ENCODE measurements around the gene TXLNG. TPM values are rescaled to one million over a fixed set of nuclear protein-coding genes. Genes with fewer than 3 reads are reported as not detected.
A peak's percentile ranks its signal among the peaks of the same experiment; 100 is the strongest.

TXLNG gene
- polyA plus RNA-seq, 1 experiment = 4.5 TPM

- DNase-seq (ENCODE audit: low read depth) = no peak
- ChIA-PET POLR2A (no interaction called here), CTCF (no interaction called here)
- Histone ChIP-seq H3K27me3 (ENCODE audit: control insufficient read depth, insufficient read depth, low read length) (no peaks in the 10 kb centered on the region), H3K4me3 (ENCODE audit: low read depth, low read length) (no peak overlapping the region), H3K36me3 (ENCODE audit: control insufficient read depth, insufficient read depth, low read length) (no peaks in the 10 kb centered on the region; the same call in 1 of the 2 replicates)
- TF ChIP-seq, protein P1, sequence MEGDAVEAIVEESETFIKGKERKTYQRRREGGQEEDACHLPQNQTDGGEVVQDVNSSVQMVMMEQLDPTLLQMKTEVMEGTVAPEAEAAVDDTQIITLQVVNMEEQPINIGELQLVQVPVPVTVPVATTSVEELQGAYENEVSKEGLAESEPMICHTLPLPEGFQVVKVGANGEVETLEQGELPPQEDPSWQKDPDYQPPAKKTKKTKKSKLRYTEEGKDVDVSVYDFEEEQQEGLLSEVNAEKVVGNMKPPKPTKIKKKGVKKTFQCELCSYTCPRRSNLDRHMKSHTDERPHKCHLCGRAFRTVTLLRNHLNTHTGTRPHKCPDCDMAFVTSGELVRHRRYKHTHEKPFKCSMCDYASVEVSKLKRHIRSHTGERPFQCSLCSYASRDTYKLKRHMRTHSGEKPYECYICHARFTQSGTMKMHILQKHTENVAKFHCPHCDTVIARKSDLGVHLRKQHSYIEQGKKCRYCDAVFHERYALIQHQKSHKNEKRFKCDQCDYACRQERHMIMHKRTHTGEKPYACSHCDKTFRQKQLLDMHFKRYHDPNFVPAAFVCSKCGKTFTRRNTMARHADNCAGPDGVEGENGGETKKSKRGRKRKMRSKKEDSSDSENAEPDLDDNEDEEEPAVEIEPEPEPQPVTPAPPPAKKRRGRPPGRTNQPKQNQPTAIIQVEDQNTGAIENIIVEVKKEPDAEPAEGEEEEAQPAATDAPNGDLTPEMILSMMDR (IDR thresholded peaks at IDR 0.05; ENCODE audit: insufficient read depth, low read depth, low read length) = no peak
Observed at GRCh38 chrX:16862829-16863228, 76.6 kb downstream of the TXLNG start.

GRCh38 chrX:16867947-16868346, 81.7 kb downstream of the TXLNG start:
- CTCF ChIA-PET = interaction anchor here (2.2 kb wide), 1 partner anchor 12 kb away, joined by 4 read pairs; no protein-coding TSS in a partner anchor
- TF ChIP-seq, protein P1 (IDR thresholded peaks at IDR 0.05; ENCODE audit: insufficient read depth, low read depth, low read length) = no peak
- Histone ChIP-seq H3K27me3 (ENCODE audit: control insufficient read depth, insufficient read depth, low read length) (no peaks in the 10 kb centered on the region), H3K36me3 (ENCODE audit: control insufficient read depth, insufficient read depth, low read length) (no peaks in the 10 kb centered on the region), H3K4me3 (ENCODE audit: low read depth, low read length) (no peak overlapping the region)
- POLR2A ChIA-PET = no interaction called here
- DNase-seq (ENCODE audit: low read depth) = no peak

DNA sequence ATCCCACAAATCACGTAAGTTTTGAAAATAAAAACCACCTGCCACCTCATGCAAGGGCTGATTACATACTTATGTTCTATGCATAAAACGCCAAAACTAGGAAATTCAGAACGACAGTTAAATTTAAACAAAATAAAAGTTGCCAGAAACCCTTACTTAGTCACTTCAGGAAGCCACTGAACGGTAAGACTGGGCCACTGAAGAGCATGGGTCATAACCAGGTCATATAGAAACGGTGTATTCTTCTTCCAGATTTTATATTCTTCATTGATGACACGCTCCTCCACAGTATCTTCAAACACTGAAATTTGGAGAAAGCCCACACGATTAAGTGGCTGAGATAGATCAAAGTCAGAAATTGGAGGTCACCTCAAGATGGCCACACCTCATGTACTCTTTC, 82.7 kb downstream of the TXLNG start:
- POLR2A ChIA-PET = no interaction called here

DNA sequence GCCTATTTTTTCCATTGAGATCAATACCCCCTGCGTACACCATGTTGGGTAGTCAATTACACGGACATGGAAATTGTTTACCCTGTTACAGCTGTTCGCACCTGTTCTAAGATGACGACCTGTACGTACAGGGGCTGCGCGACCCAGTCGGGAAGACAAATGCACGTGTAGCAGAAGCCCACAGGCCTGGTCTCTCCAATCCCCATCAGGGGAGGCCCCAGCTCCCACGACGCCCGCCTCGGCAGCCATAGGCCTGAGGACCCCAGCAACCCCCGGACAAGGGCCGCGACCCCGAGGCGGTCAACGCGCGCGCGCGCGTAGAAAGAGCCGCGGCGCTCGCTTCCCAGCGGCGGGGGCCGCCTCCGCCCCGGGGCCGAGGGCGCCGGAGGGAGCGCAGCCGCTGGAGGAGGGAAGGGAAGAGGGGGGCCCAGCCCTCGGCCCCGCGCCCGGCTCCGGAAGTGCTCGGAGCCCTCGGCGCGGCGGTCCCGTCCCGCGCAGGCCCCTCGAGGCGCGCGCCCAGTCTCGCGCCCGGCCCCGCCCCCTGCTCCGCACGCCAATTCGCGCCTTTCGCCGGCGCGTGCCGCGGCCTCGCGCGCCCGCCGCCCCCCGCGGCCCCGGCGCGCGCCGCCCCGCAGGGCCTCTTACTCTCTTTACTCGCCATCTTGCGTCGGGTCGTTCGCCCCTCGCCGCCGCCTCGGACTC, 83.3 kb downstream of the TXLNG start:
- H3K27me3 ChIP-seq (ENCODE audit: control insufficient read depth, insufficient read depth, low read length) = no peaks in the 10 kb centered on the region
- ChIA-PET CTCF (no interaction called here), POLR2A (no interaction called here)
- H3K36me3 ChIP-seq (ENCODE audit: control insufficient read depth, insufficient read depth, low read length) = no peaks in the 10 kb centered on the region
- TF ChIP-seq, protein P1 (IDR thresholded peaks at IDR 0.05; ENCODE audit: insufficient read depth, low read depth, low read length) = no peak
- no peak for DNase-seq (ENCODE audit: low read depth)
- H3K4me3 ChIP-seq (ENCODE audit: low read depth, low read length) = peak overlapping the region; percentile 77

More for the DNA sequence above, 82.7 kb downstream of the TXLNG start:
- DNase-seq (ENCODE audit: low read depth) = no peak
- peak overlapping the region; percentile 77 for H3K4me3 ChIP-seq (ENCODE audit: low read depth, low read length)
- H3K27me3 ChIP-seq (ENCODE audit: control insufficient read depth, insufficient read depth, low read length) = no peaks in the 10 kb centered on the region
- CTCF ChIA-PET = no interaction called here
- no peaks in the 10 kb centered on the region for H3K36me3 ChIP-seq (ENCODE audit: control insufficient read depth, insufficient read depth, low read length)
- TF ChIP-seq, protein P1 (IDR thresholded peaks at IDR 0.05; ENCODE audit: insufficient read depth, low read depth, low read length) = no peak

GRCh38 chrX:16870095-16870861, 84.0 kb downstream of the TXLNG start, which contains the start of gene RBBP7:
Gene RBBP7, minus strand, starts transcription at chrX:16870362. Its CDS starts 309 bp downstream, at chrX:16870053.
- DNase-seq (ENCODE audit: low read depth) = peak; percentile 46
- TF ChIP-seq, protein P1 (IDR thresholded peaks at IDR 0.05; ENCODE audit: insufficient read depth, low read depth, low read length) = no peak
- peak within 1 kb of the TSS; percentile 77 for H3K4me3 ChIP-seq (ENCODE audit: low read depth, low read length)
- POLR2A ChIA-PET = no interaction called here
- no peaks in the 10 kb centered on the region for H3K27me3 ChIP-seq (ENCODE audit: control insufficient read depth, insufficient read depth, low read length)
- no peaks in the 10 kb centered on the region for H3K36me3 ChIP-seq (ENCODE audit: control insufficient read depth, insufficient read depth, low read length)
- CTCF ChIA-PET = interaction anchor here (1.0 to 1.9 kb wide), 2 partner anchors 12 to 15 kb away, joined by 3 to 9 read pairs; no protein-coding TSS in a partner anchor

Data from BJ (cell line).